DOHH2 (cell line): Measurements from ENCODE around the gene NFX1.

Experiments
- H3F3A ChIP-seq: fragments of 200-600 bp; sonication (generic), shearing (Covaris generic); 2 replicates; pipeline ENCODE4 v1.6.0; 2016; ENCODE audit warnings: antibody characterized with exemption, mild to moderate bottlenecking; ENCODE audit not compliant: control insufficient read depth, insufficient read depth
- H3K27ac ChIP-seq: fragments of 200-600 bp; sonication (generic); 2 replicates; pipeline ENCODE4 v1.5.1; 2014; ENCODE audit warnings: low read depth, mild to moderate bottlenecking, low read length, moderate library complexity
- H3K27me3 ChIP-seq: fragments of 200-600 bp; sonication (generic); 2 replicates; pipeline ENCODE4 v1.6.1; 2014; ENCODE audit warnings: mild to moderate bottlenecking, low read length, mixed read lengths; ENCODE audit not compliant: control insufficient read depth
- H3K36me3 ChIP-seq: fragments of 200-600 bp; sonication (generic); 2 replicates; pipeline ENCODE4 v1.6.1; 2014; ENCODE audit warnings: mild to moderate bottlenecking, low read length, moderate library complexity, mixed read lengths; ENCODE audit not compliant: control insufficient read depth
- H3K4me1 ChIP-seq: fragments of 200-600 bp; sonication (generic); 2 replicates; pipeline ENCODE4 v1.6.1; 2014; ENCODE audit warnings: mild to moderate bottlenecking, low read length, mixed read lengths; ENCODE audit not compliant: control insufficient read depth
- H3K4me2 ChIP-seq: fragments of 200-600 bp; sonication (generic); 2 replicates; pipeline ENCODE4 v1.6.0; 2014; ENCODE audit warnings: mild to moderate bottlenecking, low read length, moderate library complexity
- H3K4me3 ChIP-seq: fragments of 200-600 bp; sonication (generic); 2 replicates; pipeline ENCODE4 v1.5.1; 2014; ENCODE audit warnings: mild to moderate bottlenecking, low read length, mixed read lengths
- H3K79me2 ChIP-seq: fragments of 200-600 bp; sonication (generic); 2 replicates; pipeline ENCODE4 v1.6.1; 2014; ENCODE audit warnings: mild to moderate bottlenecking, low read length, mixed read lengths; ENCODE audit not compliant: control insufficient read depth
- H3K9me2 ChIP-seq: fragments of 200-600 bp; sonication (generic); replicated peaks from 2 replicates; pipeline ENCODE4 v1.6.1; 2014; ENCODE audit warnings: mild to moderate bottlenecking, low read length, mixed read lengths; ENCODE audit not compliant: control insufficient read depth
- H3K9me3 ChIP-seq: fragments of 200-600 bp; sonication (generic); 2 replicates; pipeline ENCODE4 v1.6.1; 2014; ENCODE audit warnings: antibody characterized with exemption, low read length, mixed read lengths; ENCODE audit not compliant: control insufficient read depth, insufficient read depth
- H4K20me1 ChIP-seq: fragments of 200-600 bp; sonication (generic); 2 replicates; pipeline ENCODE4 v1.6.0; 2014; ENCODE audit warnings: low read depth, mild to moderate bottlenecking, antibody characterized with exemption, low read length, moderate library complexity; ENCODE audit not compliant: control insufficient read depth, insufficient read depth
- EZH2phosphoT487 ChIP-seq: fragments of 200-600 bp; sonication (generic); IDR thresholded peaks from 2 replicates; pipeline ENCODE4 v1.6.1; 2017; ENCODE audit warnings: borderline replicate concordance, mild to moderate bottlenecking, antibody characterized with exemption, low read length, moderate library complexity, mixed read lengths
- TF ChIP-seq, protein P1 (sequence below): fragments of 200-600 bp; sonication (generic); IDR thresholded peaks from one replicate; pipeline ENCODE4 v1.5.1; 2014; ENCODE audit warnings: antibody characterized with exemption, mild to moderate bottlenecking, low read depth, low read length; ENCODE audit not compliant: poor library complexity, severe bottlenecking

Gene NFX1

DNA sequence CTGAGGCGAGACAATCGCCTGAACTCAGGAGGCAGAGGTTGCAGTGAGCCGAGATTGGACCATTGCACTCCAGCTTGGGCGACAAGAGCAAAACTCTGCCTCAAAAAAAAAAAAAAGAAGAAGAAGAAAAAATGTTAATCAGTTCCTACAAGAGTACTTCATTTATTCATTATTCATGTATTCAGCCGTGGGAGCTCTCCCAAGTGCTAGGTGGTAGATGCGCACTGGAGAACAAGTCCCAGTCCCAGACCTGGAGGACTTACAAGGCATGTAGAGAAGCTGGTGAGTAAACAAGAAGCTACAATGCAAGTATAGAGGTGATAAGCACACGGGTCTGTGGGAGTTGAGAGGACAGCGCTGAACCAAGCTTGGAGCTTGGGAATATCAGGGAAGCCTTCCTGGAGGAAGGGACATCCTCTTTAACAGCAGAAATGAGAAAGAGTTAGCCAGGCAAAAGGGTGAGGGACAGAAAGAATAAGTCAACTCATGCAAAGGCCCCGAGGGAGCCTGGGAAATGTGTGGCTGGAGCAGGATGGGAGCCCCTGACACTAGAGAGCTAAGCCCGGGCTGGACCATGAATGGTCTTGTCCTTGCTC, 129.5 kb downstream of the NFX1 start:
- no peak for TF ChIP-seq EZH2phosphoT487
- TF ChIP-seq, protein P1, sequence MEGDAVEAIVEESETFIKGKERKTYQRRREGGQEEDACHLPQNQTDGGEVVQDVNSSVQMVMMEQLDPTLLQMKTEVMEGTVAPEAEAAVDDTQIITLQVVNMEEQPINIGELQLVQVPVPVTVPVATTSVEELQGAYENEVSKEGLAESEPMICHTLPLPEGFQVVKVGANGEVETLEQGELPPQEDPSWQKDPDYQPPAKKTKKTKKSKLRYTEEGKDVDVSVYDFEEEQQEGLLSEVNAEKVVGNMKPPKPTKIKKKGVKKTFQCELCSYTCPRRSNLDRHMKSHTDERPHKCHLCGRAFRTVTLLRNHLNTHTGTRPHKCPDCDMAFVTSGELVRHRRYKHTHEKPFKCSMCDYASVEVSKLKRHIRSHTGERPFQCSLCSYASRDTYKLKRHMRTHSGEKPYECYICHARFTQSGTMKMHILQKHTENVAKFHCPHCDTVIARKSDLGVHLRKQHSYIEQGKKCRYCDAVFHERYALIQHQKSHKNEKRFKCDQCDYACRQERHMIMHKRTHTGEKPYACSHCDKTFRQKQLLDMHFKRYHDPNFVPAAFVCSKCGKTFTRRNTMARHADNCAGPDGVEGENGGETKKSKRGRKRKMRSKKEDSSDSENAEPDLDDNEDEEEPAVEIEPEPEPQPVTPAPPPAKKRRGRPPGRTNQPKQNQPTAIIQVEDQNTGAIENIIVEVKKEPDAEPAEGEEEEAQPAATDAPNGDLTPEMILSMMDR, result no peak
- Histone ChIP-seq H3K4me1 (no peaks in the 10 kb centered on the region), H3K9me3 (no peaks in the 10 kb centered on the region), H4K20me1 (no peaks in the 10 kb centered on the region), H3K9me2 (no peaks in the 10 kb centered on the region), H3K27ac (no peak overlapping the region), H3F3A (no peaks in the 10 kb centered on the region), H3K27me3 (no peaks in the 10 kb centered on the region), H3K4me3 (no peak overlapping the region), H3K36me3 (no peaks in the 10 kb centered on the region), H3K4me2 (no peak overlapping the region), H3K79me2 (no peaks in the 10 kb centered on the region)
